NCI-H187 treated with DMSO at 0.1 percent for 48 hours (cell line): ENCODE data around the gene AIF1.

Experiments used
- DNase-seq: peaks from one replicate; lab custom pipeline; 2025; lab: John Stamatoyannopoulos, UW

The AIF1 gene

DNA sequence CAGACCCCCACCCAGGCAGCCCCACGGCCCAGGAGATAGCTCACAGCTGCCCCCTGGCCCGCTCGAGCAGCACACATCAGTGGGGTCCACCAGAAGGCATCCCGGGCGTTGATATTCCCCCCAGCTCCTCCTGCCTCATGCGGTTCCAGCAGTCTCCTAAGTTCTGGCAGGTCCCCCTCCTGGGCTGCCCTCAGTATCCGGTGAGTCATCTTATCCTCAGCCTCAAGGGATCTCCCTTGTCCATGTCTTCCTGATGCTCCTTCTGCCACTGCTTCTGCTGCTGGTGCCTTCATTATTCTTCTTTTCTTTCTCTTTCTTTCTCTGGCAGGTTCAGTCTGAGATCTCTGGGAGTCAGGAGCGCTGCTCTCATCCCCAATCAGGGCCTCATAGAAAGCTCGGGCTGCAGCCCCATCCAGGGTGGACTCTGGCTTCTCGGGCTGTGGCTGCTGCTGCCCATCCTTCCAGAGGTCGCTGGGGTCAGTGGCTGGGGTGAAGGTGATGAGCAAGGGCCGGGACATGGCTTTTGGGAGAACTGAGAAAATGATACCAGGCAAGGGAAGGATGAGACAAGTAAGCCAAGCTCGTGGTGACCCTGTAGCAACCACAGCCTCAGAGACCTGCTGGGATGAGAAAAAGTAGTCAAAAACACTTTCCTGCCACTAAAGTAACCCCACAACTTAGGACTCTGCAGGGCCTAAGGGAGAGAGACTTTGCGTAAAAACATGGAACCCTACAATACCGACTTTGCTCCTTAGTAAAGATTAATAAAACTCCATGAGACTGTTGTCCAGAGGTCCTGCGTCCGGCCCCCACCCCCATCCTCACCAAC is 49.1 kb downstream of the AIF1 start:
- DNase-seq: no peak

DNA sequence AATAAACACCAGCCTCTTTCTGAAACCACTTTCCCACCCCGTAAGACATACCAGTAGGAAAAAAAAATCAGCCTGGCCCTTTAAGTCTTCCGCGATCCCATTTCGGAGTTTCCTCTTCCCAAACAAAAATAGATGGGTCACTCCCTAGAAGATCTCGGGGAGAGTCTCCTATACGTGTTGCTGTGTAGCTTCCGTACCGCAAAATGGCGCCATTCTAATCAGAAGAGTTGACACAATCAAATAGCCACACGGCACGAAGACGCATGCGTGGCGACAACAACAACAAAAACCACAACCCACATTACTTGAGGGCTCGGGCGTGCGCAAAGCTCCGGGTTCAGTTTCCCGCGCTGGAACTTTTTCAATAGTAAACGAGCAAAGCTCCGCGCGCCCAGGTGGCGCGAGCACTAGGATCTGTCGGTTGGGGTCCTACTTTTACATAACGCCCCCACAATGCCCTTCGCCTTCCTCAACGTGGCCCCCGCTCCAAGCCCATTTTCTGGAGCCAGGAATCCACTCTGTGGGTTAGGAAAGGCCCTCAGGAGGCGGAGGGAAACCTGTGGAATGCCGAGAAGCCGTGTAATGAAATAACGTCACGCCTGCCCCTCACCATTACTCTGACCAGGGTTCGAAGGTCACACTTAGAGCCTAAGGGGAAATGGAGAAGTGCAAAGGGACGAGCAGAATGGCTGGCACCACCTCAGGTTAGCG is 49.9 kb downstream of the AIF1 start, which contains the start of gene GPANK1:
GPANK1 (minus strand) TSS at position 208 of the 711 bp plus-strand sequence. CDS start 519 bp downstream, outside the sequence.
- DNase-seq: peak; percentile 14

DNA sequence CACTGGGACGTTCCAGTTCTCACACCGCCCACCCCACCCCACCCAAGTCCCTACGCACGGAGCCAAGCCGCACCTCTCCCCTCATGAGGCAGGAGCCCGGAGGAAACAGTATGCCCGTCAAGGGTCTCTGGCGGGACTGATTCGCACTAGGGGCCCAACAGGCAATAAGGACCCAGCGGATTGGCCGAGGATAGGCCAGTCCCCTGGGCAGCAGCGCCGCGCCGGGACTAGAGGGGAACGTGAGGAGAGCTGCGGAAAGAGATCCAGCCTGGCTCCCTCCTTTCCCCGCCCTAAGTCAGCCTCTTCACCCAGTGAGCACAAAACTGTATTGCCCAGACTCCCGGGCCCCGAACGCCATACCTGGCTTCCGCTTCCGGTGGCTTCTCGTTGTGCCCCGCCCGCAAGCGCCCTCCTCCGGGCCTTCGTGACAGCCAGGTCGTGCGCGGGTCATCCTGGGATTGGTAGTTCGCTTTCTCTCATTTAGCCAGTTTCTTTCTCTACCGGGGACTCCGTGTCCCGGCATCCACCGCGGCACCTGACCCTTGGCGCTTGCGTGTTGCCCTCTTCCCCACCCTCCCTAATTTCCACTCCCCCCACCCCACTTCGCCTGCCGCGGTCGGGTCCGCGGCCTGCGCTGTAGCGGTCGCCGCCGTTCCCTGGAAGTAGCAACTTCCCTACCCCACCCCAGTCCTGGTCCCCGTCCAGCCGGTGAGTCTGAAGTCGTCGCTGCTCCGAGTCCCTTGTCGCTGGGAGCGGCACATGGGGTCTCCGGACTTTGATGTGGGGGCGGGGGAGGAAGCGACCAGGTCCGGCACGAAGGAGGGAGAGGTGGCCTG is 50.7 kb downstream of the AIF1 start, which contains the start of gene CSNK2B:
CSNK2B (plus strand) TSS at position 580 of the 836 bp plus-strand sequence. CDS start 752 bp downstream, outside the sequence.
- peak; percentile 84 for DNase-seq

DNA sequence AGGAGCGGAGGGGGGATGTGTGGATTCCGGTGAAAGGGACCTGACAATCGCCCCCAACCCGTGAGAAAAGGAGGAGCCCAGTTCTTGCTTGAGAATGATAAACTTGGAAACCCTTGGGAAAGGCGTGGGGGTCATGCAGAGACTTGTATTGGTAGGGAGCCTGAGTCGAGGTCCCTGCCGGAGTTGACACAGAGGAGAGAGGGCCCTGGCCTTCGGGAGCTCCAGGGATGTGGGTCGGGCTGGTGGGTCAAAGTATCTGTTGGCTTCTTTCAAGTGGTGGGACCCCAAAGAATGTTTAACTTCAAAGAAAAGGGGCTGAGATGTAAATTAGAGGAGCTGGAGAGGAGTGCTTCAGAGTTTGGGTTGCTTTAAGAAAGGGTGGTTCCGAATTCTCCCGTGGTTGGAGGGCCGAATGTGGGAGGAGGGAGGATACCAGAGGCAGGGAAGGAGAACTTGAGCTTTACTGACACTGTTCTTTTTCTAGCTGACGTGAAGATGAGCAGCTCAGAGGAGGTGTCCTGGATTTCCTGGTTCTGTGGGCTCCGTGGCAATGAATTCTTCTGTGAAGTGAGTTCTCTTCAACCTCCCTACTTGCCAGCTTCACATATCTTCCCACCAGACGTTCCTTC is 51.4 kb downstream of the AIF1 start:
- DNase-seq: no peak
